A673 (cell line): ENCODE results near the gene SLIT3. TPM values are rescaled to one million over a fixed set of nuclear protein-coding genes. Genes with fewer than 3 reads are reported as not detected.

Experiments used
- BruUV-seq: library from RNA; stranded (reverse); fragments of 400-500 nt; replicated peaks from 2 replicates; lab custom pipeline; 2021; lab: Mats Ljungman, UMichigan
- CTCF ChIA-PET: fragments of 300-600 bp; sonication (Branson Sonifier 250); formaldehyde crosslinking; loops from one replicate; lab custom pipeline; 2022; ENCODE audit warnings: antibody characterized with exemption; lab: Charles Lee
- POLR2A ChIA-PET: fragments of 300-600 bp; sonication (Branson Sonifier 250); formaldehyde crosslinking; loops from one replicate; lab custom pipeline; 2022; ENCODE audit warnings: antibody characterized with exemption; ENCODE audit not compliant: low non-redundant PET; lab: Charles Lee
- DNase-seq: peaks from one replicate; pipeline ENCODE4 v3.0.0-alpha.2; 2015; ENCODE audit warnings: low spot score
- H3K27ac ChIP-seq: fragments of 200-600 bp; sonication (generic); 2 replicates; pipeline ENCODE4 v1.5.1; 2016; ENCODE audit warnings: mixed run types, low read depth, mild to moderate bottlenecking, mixed read lengths, antibody characterized with exemption, low read length; ENCODE audit not compliant: poor library complexity, severe bottlenecking
- H3K27me3 ChIP-seq: fragments of 200-600 bp; sonication (generic); replicated peaks from 2 replicates; pipeline ENCODE4 v1.6.1; 2017; ENCODE audit warnings: mixed run types, low read depth, mild to moderate bottlenecking, mixed read lengths, antibody characterized with exemption, low read length; ENCODE audit not compliant: insufficient read depth, poor library complexity
- H3K36me3 ChIP-seq: fragments of 200-600 bp; sonication (generic); 2 replicates; pipeline ENCODE4 v1.6.1; 2016; ENCODE audit warnings: mixed run types, mild to moderate bottlenecking, mixed read lengths, antibody characterized with exemption, low read length; ENCODE audit not compliant: insufficient read depth, poor library complexity, severe bottlenecking
- H3K4me1 ChIP-seq: fragments of 200-600 bp; sonication (generic); 2 replicates; pipeline ENCODE4 v1.6.1; 2017; ENCODE audit warnings: mixed run types, mild to moderate bottlenecking, mixed read lengths, antibody characterized with exemption, low read length; ENCODE audit not compliant: insufficient read depth, poor library complexity, severe bottlenecking
- H3K4me3 ChIP-seq: fragments of 200-600 bp; sonication (generic); 2 replicates; pipeline ENCODE4 v1.5.1; 2016; ENCODE audit warnings: low read depth, mixed run types, mild to moderate bottlenecking, mixed read lengths, low read length; ENCODE audit not compliant: poor library complexity, severe bottlenecking
- H3K9me3 ChIP-seq: fragments of 200-600 bp; sonication (generic); 2 replicates; pipeline ENCODE4 v1.6.1; 2016; ENCODE audit warnings: mixed run types, low read depth, mild to moderate bottlenecking, mixed read lengths, antibody characterized with exemption, low read length; ENCODE audit not compliant: poor library complexity, severe bottlenecking
- CTCF ChIP-seq: fragments of 300-800, 200-600 bp; sonication (generic); conservative IDR thresholded peaks from 2 replicates; pipeline ENCODE4 v1.5.1; 2017; ENCODE audit warnings: low read depth, mild to moderate bottlenecking, antibody characterized with exemption, low read length, moderate library complexity, mixed read lengths
- EZH2 ChIP-seq: fragments of 200-600 bp; sonication (generic); IDR thresholded peaks from 2 replicates; pipeline ENCODE4 v1.6.1; 2017; ENCODE audit warnings: borderline replicate concordance, low read depth, mild to moderate bottlenecking, mixed read lengths, antibody characterized with exemption, low read length; ENCODE audit not compliant: poor library complexity, severe bottlenecking
- intact Hi-C: fragments of 100-400 bp; cut with micrococcal nuclease; formaldehyde crosslinking; loops from one replicate; pipeline ENCODE4 v1.10.0; 2022; ENCODE audit not compliant: unreplicated experiment
- total RNA-seq: library from RNA; stranded (reverse); gene quantifications from 2 replicates; pipeline ENCODE4 v1.2.3, GENCODE V29; 2021

SLIT3 gene
- total RNA-seq, 1 experiment from 2014 or later = not detected

DNA sequence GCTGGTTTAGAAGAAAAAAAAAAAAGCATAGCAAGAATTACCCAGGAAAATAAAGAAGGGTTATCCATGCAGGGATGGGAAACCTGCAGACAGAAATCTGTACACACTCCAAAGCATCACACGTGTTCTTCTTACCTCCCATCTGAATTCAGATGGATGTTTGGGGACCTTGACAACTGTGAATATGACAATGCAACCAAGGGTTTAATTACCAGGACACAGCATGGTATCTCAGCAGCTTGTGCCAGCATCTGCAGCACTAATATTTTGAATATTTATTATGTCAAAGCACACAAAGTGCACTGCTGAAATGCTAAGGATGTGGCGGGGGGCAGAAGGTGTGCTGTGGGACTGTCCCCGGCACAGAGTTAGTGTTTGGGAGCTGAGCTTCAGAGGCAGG, 47.9 kb downstream of the SLIT3 start:
- no peaks in the 10 kb centered on the region for H3K4me1 ChIP-seq
- POLR2A ChIA-PET = no interaction called here
- peaks cover 53% of the 10 kb centered on the region for H3K27me3 ChIP-seq

GRCh38 chr5:169251333-169252084, 49.4 kb downstream of the SLIT3 start:
- intact Hi-C loops = no loop called here
- Histone ChIP-seq H3K36me3 (no peaks in the 10 kb centered on the region), H3K27me3 (peaks cover 51% of the 10 kb centered on the region), H3K4me3 (no peak overlapping the region), H3K9me3 (no peaks in the 10 kb centered on the region), H3K4me1 (no peaks in the 10 kb centered on the region), H3K27ac (no peak overlapping the region)
- TF ChIP-seq EZH2 (no peak), CTCF (no peak)
- BruUV-seq = no TSS peak
- CTCF ChIA-PET = no interaction called here
- DNase-seq = no peak
- POLR2A ChIA-PET = no interaction called here

More for the DNA sequence above, 47.9 kb downstream of the SLIT3 start:
- CTCF ChIA-PET = no interaction called here
- no peak for DNase-seq
- intact Hi-C loops = no loop called here
- BruUV-seq = no TSS peak
- TF ChIP-seq EZH2 = no peak
- no peak for TF ChIP-seq CTCF
- H3K4me3 ChIP-seq = no peak overlapping the region
- H3K36me3 ChIP-seq = no peaks in the 10 kb centered on the region
- no peaks in the 10 kb centered on the region for H3K9me3 ChIP-seq
- no peak overlapping the region for H3K27ac ChIP-seq

GRCh38 chr5:169250887-169251286, 50.1 kb downstream of the SLIT3 start:
- Histone ChIP-seq H3K9me3 (no peaks in the 10 kb centered on the region), H3K27ac (no peak overlapping the region), H3K36me3 (no peaks in the 10 kb centered on the region), H3K4me1 (no peaks in the 10 kb centered on the region), H3K4me3 (no peak overlapping the region), H3K27me3 (peaks cover 53% of the 10 kb centered on the region)
- POLR2A ChIA-PET = no interaction called here
- intact Hi-C loops = no loop called here
- TF ChIP-seq CTCF = no peak
- TF ChIP-seq EZH2 = no peak
- CTCF ChIA-PET = no interaction called here
- no TSS peak for BruUV-seq
- DNase-seq = no peak
